ENCODE measurements around the gene DHX58. TPM values are rescaled to one million over a fixed set of nuclear protein-coding genes. Genes with fewer than 3 reads are reported as not detected.

Gene DHX58
- total and polyA plus RNA-seq, 9 donors = 8.6 to 24.6 (median 19.3) TPM

- no peak for TF ChIP-seq EP300 (IDR thresholded peaks at IDR 0.05)
- no peak for TF ChIP-seq POLR2A (IDR thresholded peaks at IDR 0.05)
- no peak for TF ChIP-seq CTCF (IDR thresholded peaks at IDR 0.05)
- H3K36me3 ChIP-seq = no peaks in the 10 kb centered on the region
Measured at GRCh38 chr17:42125565-42125964, 13.1 kb upstream of the DHX58 start.

GRCh38 chr17:42124256-42124655, 11.7 kb upstream of the DHX58 start:
- H3K36me3 ChIP-seq = no peaks in the 10 kb centered on the region
- DNase-seq = no peak
- peaks cover 8% of the 10 kb centered on the region for H3K4me1 ChIP-seq (ENCODE audit: insufficient read depth)
- H3K27ac ChIP-seq = no peak overlapping the region
- H3K9me3 ChIP-seq = no peaks in the 10 kb centered on the region
- TF ChIP-seq EP300 (IDR thresholded peaks at IDR 0.05) = no peak
- TF ChIP-seq CTCF (IDR thresholded peaks at IDR 0.05) = no peak
- no peak for TF ChIP-seq POLR2A (IDR thresholded peaks at IDR 0.05)
- 79 to 93% (median 81%) methylated on average over 3 of the region's 3 CpGs for WGBS, 3 donors
- no peak overlapping the region for H3K4me3 ChIP-seq
- intact Hi-C loops (cut with DNase I) = no loop called here
- H3K27me3 ChIP-seq = no peaks in the 10 kb centered on the region

More at GRCh38 chr17:42125565-42125964, 13.1 kb upstream of the DHX58 start:
- intact Hi-C loops (cut with DNase I) = no loop called here
- H3K27me3 ChIP-seq = no peaks in the 10 kb centered on the region
- WGBS, 3 donors = 61 to 72% (median 65%) methylated on average over 12 of the region's 12 CpGs
- H3K4me3 ChIP-seq = no peak overlapping the region
- H3K4me1 ChIP-seq (ENCODE audit: insufficient read depth) = peaks cover 8% of the 10 kb centered on the region
- DNase-seq = no peak
- H3K27ac ChIP-seq = no peak overlapping the region
- no peaks in the 10 kb centered on the region for H3K9me3 ChIP-seq

- Histone ChIP-seq H3K27me3 (no peaks in the 10 kb centered on the region), H3K4me3 (peak within 1 kb of the TSS; percentile 13), H3K9me3 (no peaks in the 10 kb centered on the region), H3K36me3 (no peaks in the 10 kb centered on the region), H3K4me1 (ENCODE audit: insufficient read depth) (peaks cover 5% of the 10 kb centered on the region), H3K27ac (no peak within 1 kb of the TSS)
- intact Hi-C loops (cut with DNase I) = no loop called here
- peak; percentile 64 to 80 (median 72) for DNase-seq
- TF ChIP-seq POLR2A (IDR thresholded peaks at IDR 0.05) (no peak), EP300 (IDR thresholded peaks at IDR 0.05) (no peak), CTCF (IDR thresholded peaks at IDR 0.05) (no peak)
- WGBS, 3 donors = 45 to 57% (median 54%) methylated on average over 58 to 61 of the region's 61 CpGs
Measured at GRCh38 chr17:42122371-42123303, 10.1 kb upstream of the DHX58 start, which contains the start of gene HSPB9. HSPB9 (plus strand) TSS chr17:42122804; CDS start chr17:42122851, 47 bp downstream.

GRCh38 chr17:42120770-42121769, 8.6 kb upstream of the DHX58 start, which contains the start of gene KAT2A:
KAT2A (minus strand) TSS chr17:42121367; CDS start chr17:42121304, 63 bp downstream.
- H3K27ac ChIP-seq = no peak within 1 kb of the TSS
- TF ChIP-seq CTCF (IDR thresholded peaks at IDR 0.05) = no peak
- no peak for TF ChIP-seq EP300 (IDR thresholded peaks at IDR 0.05)
- no peak for TF ChIP-seq POLR2A (IDR thresholded peaks at IDR 0.05)
- no peaks in the 10 kb centered on the region for H3K9me3 ChIP-seq
- H3K4me3 ChIP-seq = peak within 1 kb of the TSS; percentile 68
- H3K27me3 ChIP-seq = no peaks in the 10 kb centered on the region
- intact Hi-C loops (cut with DNase I) = no loop called here
- peaks cover 5% of the 10 kb centered on the region for H3K4me1 ChIP-seq (ENCODE audit: insufficient read depth)
- WGBS, 3 donors = 4 to 7% (median 5%) methylated on average over 40 to 57 of the region's 57 CpGs
- peak; percentile 78 to 91 (median 84) for DNase-seq
- no peaks in the 10 kb centered on the region for H3K36me3 ChIP-seq
